Measurements from ENCODE around the gene PPIL3. TPM values are rescaled to one million over a fixed set of nuclear protein-coding genes. Genes with fewer than 3 reads are reported as not detected.
A peak's percentile ranks its signal among the peaks of the same experiment; 100 is the strongest.

Gene PPIL3
- total and polyA plus RNA-seq, 9 of the 15 experiments (the other 6 are each of a cell fraction or from before 2014, with no cell fraction given) = 22.4 to 66.2 (median 49.0) TPM

GRCh38 chr2:200856806-200857205 lies 32.1 kb downstream of the PPIL3 start:
- Histone ChIP-seq H3K9ac (ENCODE audit: insufficient read depth in 1 of 2, low read depth in 2 of 2, low read length in 2 of 2) (no peak overlapping the region), H3K27me3 (ENCODE audit: control insufficient read depth in 2 of 2, insufficient read depth in 2 of 2, low read length in 2 of 2) (no peaks in the 10 kb centered on the region), H3K4me2 (ENCODE audit: insufficient read depth, low read length) (no peak overlapping the region), H3K4me1 (replicated peaks in 1 of 2; ENCODE audit: control insufficient read depth in 2 of 2, insufficient read depth in 2 of 2, low read length in 2 of 2) (peaks cover 0 to 2% of the 10 kb centered on the region in 2 experiments; a peak in 2 of 5 replicates), H3K36me3 (ENCODE audit: control insufficient read depth, insufficient read depth, low read length) (peaks cover 98% of the 10 kb centered on the region), H3K9me1 (ENCODE audit: control insufficient read depth, insufficient read depth, low read length) (no peaks in the 10 kb centered on the region), H3K9me3 (replicated peaks; ENCODE audit: control insufficient read depth, insufficient read depth, low read depth, low read length) (no peaks in the 10 kb centered on the region), H3K4me3 (no peak overlapping the region), H3K79me2 (ENCODE audit: control insufficient read depth, insufficient read depth, low read length) (peaks cover 52% of the 10 kb centered on the region), H2AFZ (ENCODE audit: low read depth, low read length) (no peak overlapping the region), H4K20me1 (replicated peaks; ENCODE audit: control insufficient read depth, insufficient read depth, low read length) (peaks cover 8% of the 10 kb centered on the region; the same call in 1 of the 2 replicates), H3K27ac (ENCODE audit: extremely low read depth, low read depth, low read length) (no peak overlapping the region)
- in situ Hi-C loops (cut with MboI) (no loop called here), intact Hi-C loops (cut with micrococcal nuclease) (no loop called here)
- TF ChIP-seq ZNF121 (CRISPR knock-in tag; conservative IDR thresholded peaks at IDR 0.05) = no peak
- no peak for TF ChIP-seq CREB5 (CRISPR knock-in tag; IDR thresholded peaks at IDR 0.05)
- no peak for TF ChIP-seq ZEB2 (IDR thresholded peaks at IDR 0.05)
- TF ChIP-seq MYNN (IDR thresholded peaks at IDR 0.05) = no peak
- no peak for TF ChIP-seq MYNN (CRISPR knock-in tag; IDR thresholded peaks at IDR 0.05)
- TF ChIP-seq BCOR (IDR thresholded peaks at IDR 0.05) = no peak
- DNase-seq (ENCODE audit: extremely low read depth in 1 of 4, low spot score in 3 of 4) (no peak), ATAC-seq (no peak), FAIRE-seq (no peak)
- ChIA-PET CTCF (ENCODE audit: low intra/inter-chr PET ratio) (no interaction called here), POLR2A (interaction anchor here (1.7 to 3.2 kb wide), 2 partner anchors 8 to 12 kb away, joined by 7 to 12 read pairs; no protein-coding TSS in a partner anchor)
- 97% methylated on average over 5 of the region's 8 CpGs for WGBS (ENCODE audit: insufficient coverage, low coverage, missing lambda C conversion rate)
- no TSS peak for BruUV-seq (replicated peaks)

GRCh38 chr2:200852605-200853004 lies 36.3 kb downstream of the PPIL3 start:
- intact Hi-C loops (cut with micrococcal nuclease) = no loop called here
- WGBS (ENCODE audit: insufficient coverage, low coverage, missing lambda C conversion rate) = 96% methylated on average over 2 of the region's 2 CpGs

More at GRCh38 chr2:200852605-200853004, 36.3 kb downstream of the PPIL3 start:
- no peak overlapping the region for H3K4me2 ChIP-seq (ENCODE audit: insufficient read depth, low read length)
- no peaks in the 10 kb centered on the region for H3K9me1 ChIP-seq (ENCODE audit: control insufficient read depth, insufficient read depth, low read length)
- ChIA-PET POLR2A (interaction anchor here (1.1 to 3.0 kb wide), 3 partner anchors 9 to 11 kb away, joined by 6 to 18 read pairs (median 6); partner anchors contain the start of gene CLK1), CTCF (ENCODE audit: low intra/inter-chr PET ratio) (no interaction called here)
- TF ChIP-seq BACH1 (tag; IDR thresholded peaks at IDR 0.05) (no peak), POLR2AphosphoS5 (IDR thresholded peaks at IDR 0.05; ENCODE audit: control insufficient read depth, insufficient read depth, low read depth, low read length) (0 out of 2 replicates have a peak, but pooled peaks have one; percentile 26), ZNF764 (CRISPR knock-in tag; IDR thresholded peaks at IDR 0.05; ENCODE audit: low read depth) (no peak)
- in situ Hi-C loops (cut with MboI) = no loop called here
- H3K27me3 ChIP-seq (ENCODE audit: control insufficient read depth in 2 of 2, insufficient read depth in 2 of 2, low read length in 2 of 2) = no peaks in the 10 kb centered on the region
- no peaks in the 10 kb centered on the region for H4K20me1 ChIP-seq (replicated peaks; ENCODE audit: control insufficient read depth, insufficient read depth, low read length)
- BruUV-seq (replicated peaks) = no TSS peak
- no peak overlapping the region for H3K9ac ChIP-seq (ENCODE audit: insufficient read depth in 1 of 2, low read depth in 2 of 2, low read length in 2 of 2)
- no peaks in the 10 kb centered on the region; a peak in 1 of 5 replicates for H3K4me1 ChIP-seq (replicated peaks in 1 of 2; ENCODE audit: control insufficient read depth in 2 of 2, insufficient read depth in 2 of 2, low read length in 2 of 2)
- H3K4me3 ChIP-seq = no peak overlapping the region
- ATAC-seq = no peak
- H3K27ac ChIP-seq (ENCODE audit: extremely low read depth, low read depth, low read length) = no peak overlapping the region
- FAIRE-seq = no peak
- peaks cover 10% of the 10 kb centered on the region for H3K79me2 ChIP-seq (ENCODE audit: control insufficient read depth, insufficient read depth, low read length)
- no peak overlapping the region for H2AFZ ChIP-seq (ENCODE audit: low read depth, low read length)
- H3K36me3 ChIP-seq (ENCODE audit: control insufficient read depth, insufficient read depth, low read length) = peaks cover 64% of the 10 kb centered on the region
- no peak for DNase-seq (ENCODE audit: extremely low read depth in 1 of 4, low spot score in 3 of 4)
- no peaks in the 10 kb centered on the region for H3K9me3 ChIP-seq (replicated peaks; ENCODE audit: control insufficient read depth, insufficient read depth, low read depth, low read length)
